Measurements from ENCODE around the gene OCRL.

GRCh38 chrX:129525896-129526295 lies 14.2 kb upstream of the OCRL start:
- TF ChIP-seq CTCF (IDR thresholded peaks at IDR 0.05; ENCODE audit: low read depth, low read length, missing input control) (no peak), MAX (IDR thresholded peaks at IDR 0.05) (no peak), REST (IDR thresholded peaks at IDR 0.05) (no peak)
